H1 (cell line): ENCODE results near the gene CFB. TPM values are rescaled to one million over a fixed set of nuclear protein-coding genes. Genes with fewer than 3 reads are reported as not detected.

Experiments used
- ATF2 ChIP-seq: IDR thresholded peaks from 2 replicates; pipeline ENCODE4 v1.6.1; 2012; ENCODE audit warnings: low read length, inconsistent platforms
- CBX5 ChIP-seq: fragments of 300-800, 300-1000 bp; sonication (generic); IDR thresholded peaks from 2 replicates; pipeline ENCODE4 v1.7.1; 2016; ENCODE audit warnings: antibody characterized with exemption, low read length, low read depth
- CBX8 ChIP-seq: fragments of 300-800, 300-1000 bp; sonication (generic); IDR thresholded peaks from 2 replicates; pipeline ENCODE4 v1.7.1; 2016; ENCODE audit warnings: low read depth, low read length, borderline replicate concordance
- CHD1 ChIP-seq: IDR thresholded peaks from 2 replicates; pipeline ENCODE4 v1.6.1; 2012; ENCODE audit warnings: low read depth, low read length, improper control_type of control experiment
- E2F6 ChIP-seq: IDR thresholded peaks from 2 replicates; pipeline ENCODE4 v1.6.1; 2012; ENCODE audit warnings: inconsistent platforms
- EGR1 ChIP-seq: IDR thresholded peaks from 2 replicates; pipeline ENCODE4 v1.6.1; 2011; ENCODE audit warnings: low read depth, low read length, borderline replicate concordance
- HDAC6 ChIP-seq: IDR thresholded peaks from one replicate; pipeline ENCODE4 v1.7.1; 2012; ENCODE audit warnings: low read depth, mild to moderate bottlenecking, inconsistent platforms, low read length, moderate library complexity
- JUND ChIP-seq: IDR thresholded peaks from 2 replicates; pipeline ENCODE4 v1.6.1; 2011; ENCODE audit warnings: mild to moderate bottlenecking, improper control_type of control experiment, low read length
- NANOG ChIP-seq: IDR thresholded peaks from 2 replicates; pipeline ENCODE4 v1.6.1; 2011; ENCODE audit warnings: low read length, low read depth, mild to moderate bottlenecking, inconsistent platforms; ENCODE audit not compliant: insufficient read depth, poor library complexity, severe bottlenecking
- NRF1 ChIP-seq: IDR thresholded peaks from 2 replicates; pipeline ENCODE4 v1.6.1; 2011; ENCODE audit warnings: mild to moderate bottlenecking, low read depth, low read length, improper control_type of control experiment
- POLR2AphosphoS5 ChIP-seq: IDR thresholded peaks from 2 replicates; pipeline ENCODE4 v1.6.1; 2011; ENCODE audit warnings: low read depth, low read length
- POU5F1 ChIP-seq: IDR thresholded peaks from 2 replicates; pipeline ENCODE4 v1.6.1; 2011; ENCODE audit warnings: low read depth, mild to moderate bottlenecking, low read length, moderate library complexity
- RFX5 ChIP-seq: IDR thresholded peaks from 2 replicates; pipeline ENCODE4 v1.6.1; 2011; ENCODE audit warnings: low read depth, low read length, improper control_type of control experiment, borderline replicate concordance
- RNF2 ChIP-seq: fragments of 200-900, 300-1000 bp; sonication (generic); IDR thresholded peaks from 2 replicates; pipeline ENCODE4 v1.7.1; 2016; ENCODE audit warnings: borderline replicate concordance, low read depth, mild to moderate bottlenecking, antibody characterized with exemption, low read length; ENCODE audit not compliant: poor library complexity, severe bottlenecking; ENCODE audit errors: missing control alignments
- SAP30 ChIP-seq: fragments of 300-600 bp; sonication (generic); IDR thresholded peaks from 2 replicates; pipeline ENCODE4 v1.7.1; 2012; ENCODE audit warnings: low read length, moderate library complexity, mild to moderate bottlenecking, inconsistent platforms; ENCODE audit not compliant: insufficient read depth, insufficient replicate concordance
- SP1 ChIP-seq: IDR thresholded peaks from 2 replicates; pipeline ENCODE4 v1.6.1; 2011; ENCODE audit warnings: low read depth, low read length
- SP2 ChIP-seq: IDR thresholded peaks from 2 replicates; pipeline ENCODE4 v1.6.1; 2012; ENCODE audit warnings: mild to moderate bottlenecking, low read length, inconsistent platforms
- TAF7 ChIP-seq: optimal IDR thresholded peaks from 2 replicates; pipeline ENCODE3; 2011; ENCODE audit warnings: low read depth, mild to moderate bottlenecking, inconsistent platforms, low read length, moderate library complexity, borderline replicate concordance
- TBP ChIP-seq: IDR thresholded peaks from 2 replicates; pipeline ENCODE4 v1.6.1; 2011; ENCODE audit warnings: low read depth, low read length, improper control_type of control experiment
- TEAD4 ChIP-seq: IDR thresholded peaks from 2 replicates; pipeline ENCODE4 v1.6.1; 2012; ENCODE audit warnings: low read depth, low read length, inconsistent platforms, mixed read lengths
- ZNF274 ChIP-seq: IDR thresholded peaks from 2 replicates; pipeline ENCODE4 v1.7.0; 2012; ENCODE audit warnings: low read length, borderline replicate concordance; ENCODE audit errors: extremely low read depth
- polyA plus RNA-seq, 7 experiments: library from polyadenylated mRNA; depleted of rRNA in 3 of 7; stranded (reverse) in 5 of 7; unstranded in 2 of 7; fragments of >200 nt in 5 of 7; fragments of 200-250 nt in 2 of 7; gene quantifications; 1 replicate in 5 of 7; 2 replicates in 1 of 7; 4 replicates in 1 of 7; pipeline versions ENCODE4 v1.2.1 to v1.2.3, GENCODE V29; 2011 to 2013; ENCODE audit warnings: missing spikeins in 2 of 7, mixed read lengths in 2 of 7
- total RNA-seq: library from RNA; stranded (reverse); fragmentation: NEBNext Ultra II Directional; extraction: Animal tissue kit (Norgen Biotek cat#: 25700); gene quantifications from 2 replicates; pipeline ENCODE4 v1.2.1, GENCODE V29; 2021

The CFB gene
- total and polyA plus RNA-seq, 2 of the 8 experiments (the other 6 are each of a cell fraction or from before 2014, with no cell fraction given) = 0.09 TPM; not detected in 1

- TF ChIP-seq RNF2 = no peak
- no peak for TF ChIP-seq CBX5
- peak; percentile 66 for TF ChIP-seq TAF7
- TF ChIP-seq ATF2 = peak; percentile 58; the same call in 1 of the 2 replicates
- TF ChIP-seq CBX8 = no peak
- peak; percentile 40; the same call in 1 of the 2 replicates for TF ChIP-seq E2F6
- no peak for TF ChIP-seq CHD1
- no peak for TF ChIP-seq RFX5
- no peak for TF ChIP-seq HDAC6
- TF ChIP-seq EGR1 = peak; percentile 95
- TF ChIP-seq JUND = 0 out of 2 replicates have a peak, but pooled peaks have one; percentile 3
- no peak for TF ChIP-seq ZNF274
- TF ChIP-seq SAP30 = no peak
- peak; percentile 60; the same call in 1 of the 2 replicates for TF ChIP-seq TBP
- TF ChIP-seq SP2 = no peak
- no peak for TF ChIP-seq POU5F1
- TF ChIP-seq SP1 = peak; percentile 79
- no peak for TF ChIP-seq NRF1
- TF ChIP-seq TEAD4 = no peak
- no peak for TF ChIP-seq NANOG
- no peak for TF ChIP-seq POLR2AphosphoS5
These were observed 13.1 kb downstream of the CFB start, which contains the start of the genes NELFE and SKIC2 (continued) for GRCh38 chr6:31958741-31959739.
